Gastrocnemius medialis (tissue), 4 donors: ENCODE measurements around the gene MEGF6. TPM values are rescaled to one million over a fixed set of nuclear protein-coding genes. Genes with fewer than 3 reads are reported as not detected.

ENCODE experiments used
- ATAC-seq, 2 donors: fragments of 150-250 bp; one replicate each; pipeline ENCODE4 v1.9.1; 2016
- DNase-seq, 2 donors: peaks; one replicate each; pipeline ENCODE4 v3.0.0-alpha.2; 2019
- H3K27ac ChIP-seq, 4 donors: fragments of 200-600 bp; sonication (generic); 1 replicate in 1 of 4; 2 replicates in 3 of 4; pipeline ENCODE4 v1.5.1; 2016 to 2018; ENCODE audit warnings: mild to moderate bottlenecking in 2 of 4, moderate library complexity in 1 of 4
- H3K27me3 ChIP-seq, 3 donors: fragments of 200-600 bp; sonication (generic) in 2 of 3; 1 replicate in 1 of 3; 2 replicates in 2 of 3; pipeline versions ENCODE4 v1.5.1 to v1.6.0; 2016 to 2019; ENCODE audit warnings: mild to moderate bottlenecking in 1 of 3, moderate library complexity in 1 of 3
- H3K36me3 ChIP-seq, 2 donors: fragments of 200-600 bp; sonication (generic) in 1 of 2; one replicate each; pipeline ENCODE4 v1.5.1; 2017 to 2018
- H3K4me1 ChIP-seq, 2 donors: fragments of 200-600 bp; sonication (generic) in 1 of 2; one replicate each; pipeline ENCODE4 v1.5.1; 2016 to 2017; ENCODE audit warnings: mild to moderate bottlenecking in 2 of 2
- H3K4me3 ChIP-seq, 4 donors: fragments of 200-600 bp; sonication (generic) in 3 of 4; 1 replicate in 1 of 4; 2 replicates in 3 of 4; pipeline ENCODE4 v1.5.1; 2016 to 2019; ENCODE audit warnings: mild to moderate bottlenecking in 2 of 4
- H3K9me3 ChIP-seq, 3 donors: fragments of 200-600 bp; sonication (generic) in 2 of 3; 1 replicate in 1 of 3; 2 replicates in 2 of 3; pipeline ENCODE4 v1.5.1; 2016 to 2019
- POLR2A ChIP-seq, 2 donors: fragments of 450-650 bp; IDR thresholded peaks; one replicate each; pipeline ENCODE4 v1.6.1; 2017; ENCODE audit warnings: antibody characterized with exemption in 2 of 2, mild to moderate bottlenecking in 2 of 2, moderate library complexity in 2 of 2
- in situ Hi-C, 4 donors: fragments of 200-750 bp; cut with MboI; loops; one replicate each; pipeline versions ENCODE4 v1.15.0 to v1.8.0; 2017; ENCODE audit warnings: low sequenced_read_pairs in 4 of 4
- intact Hi-C: fragments of 100-400 bp; cut with DNase I; formaldehyde crosslinking; loops from one replicate; pipeline ENCODE4 v1.15.1; 2023; ENCODE audit warnings: low total_unique reads
- total RNA-seq, 4 donors: library from RNA; depleted of rRNA; stranded (reverse); fragments of >200 nt; gene quantifications; one replicate each; pipeline versions ENCODE4 v1.1.0 to v1.2.3, GENCODE V29; 2016
- TF ChIP-seq, protein P1 (sequence below), 5 experiments: fragments of 450-650 bp in 3 of 5; fragments of 200-600 bp in 2 of 5; sonication (generic) in 2 of 5; IDR thresholded peaks in 4 of 5; conservative IDR thresholded peaks in 1 of 5; 1 replicate in 4 of 5; 2 replicates in 1 of 5; pipeline ENCODE4 v1.5.1; 2016 to 2019; ENCODE audit warnings: antibody characterized with exemption in 5 of 5, mild to moderate bottlenecking in 3 of 5, moderate library complexity in 3 of 5

Gene MEGF6
- total RNA-seq, 4 donors from 2014 or later, result 1.9 to 5.7 (median 4.9) TPM

GRCh38 chr1:3570066-3570986, 41.0 kb downstream of the MEGF6 start:
- intact Hi-C loops, result no loop called here

DNA sequence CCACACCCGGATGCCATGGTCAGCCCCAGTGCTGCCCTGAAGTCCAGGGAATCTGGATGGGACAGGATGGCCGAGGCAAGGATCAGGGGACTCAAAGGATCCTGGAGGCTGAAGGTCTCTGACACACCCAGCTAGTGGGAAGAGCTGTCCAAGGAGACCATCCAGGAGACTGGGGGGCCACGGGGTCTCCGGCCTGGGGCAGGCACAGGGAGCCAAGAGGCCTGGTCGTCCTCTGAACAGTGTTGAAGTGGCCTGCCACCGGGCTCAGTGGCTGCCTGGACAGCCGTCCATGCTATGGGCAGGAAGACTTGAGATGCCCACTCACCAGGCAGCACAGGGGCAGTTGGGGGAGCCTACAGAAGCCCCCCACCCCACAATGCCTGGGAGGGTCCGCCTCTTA, 41.9 kb downstream of the MEGF6 start:
- ATAC-seq (no peak), DNase-seq (no peak)
- in situ Hi-C loops, result no loop called here
- no peak overlapping the region for H3K4me3 ChIP-seq
- H3K9me3 ChIP-seq, result no peaks in the 10 kb centered on the region
- no peaks in the 10 kb centered on the region for H3K27me3 ChIP-seq
- H3K36me3 ChIP-seq, result no peaks in the 10 kb centered on the region
- no peaks in the 10 kb centered on the region for H3K4me1 ChIP-seq
- intact Hi-C loops, result no loop called here
- no peak overlapping the region for H3K27ac ChIP-seq
- no peak for TF ChIP-seq POLR2A (IDR thresholded peaks at IDR 0.05)
- TF ChIP-seq, protein P1, sequence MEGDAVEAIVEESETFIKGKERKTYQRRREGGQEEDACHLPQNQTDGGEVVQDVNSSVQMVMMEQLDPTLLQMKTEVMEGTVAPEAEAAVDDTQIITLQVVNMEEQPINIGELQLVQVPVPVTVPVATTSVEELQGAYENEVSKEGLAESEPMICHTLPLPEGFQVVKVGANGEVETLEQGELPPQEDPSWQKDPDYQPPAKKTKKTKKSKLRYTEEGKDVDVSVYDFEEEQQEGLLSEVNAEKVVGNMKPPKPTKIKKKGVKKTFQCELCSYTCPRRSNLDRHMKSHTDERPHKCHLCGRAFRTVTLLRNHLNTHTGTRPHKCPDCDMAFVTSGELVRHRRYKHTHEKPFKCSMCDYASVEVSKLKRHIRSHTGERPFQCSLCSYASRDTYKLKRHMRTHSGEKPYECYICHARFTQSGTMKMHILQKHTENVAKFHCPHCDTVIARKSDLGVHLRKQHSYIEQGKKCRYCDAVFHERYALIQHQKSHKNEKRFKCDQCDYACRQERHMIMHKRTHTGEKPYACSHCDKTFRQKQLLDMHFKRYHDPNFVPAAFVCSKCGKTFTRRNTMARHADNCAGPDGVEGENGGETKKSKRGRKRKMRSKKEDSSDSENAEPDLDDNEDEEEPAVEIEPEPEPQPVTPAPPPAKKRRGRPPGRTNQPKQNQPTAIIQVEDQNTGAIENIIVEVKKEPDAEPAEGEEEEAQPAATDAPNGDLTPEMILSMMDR (IDR thresholded peaks at IDR 0.05 in 4 of 5, conservative IDR thresholded peaks at IDR 0.05 in 1 of 5), result no peak

More at GRCh38 chr1:3570066-3570986, 41.0 kb downstream of the MEGF6 start:
- in situ Hi-C loops, result no loop called here
- no peaks in the 10 kb centered on the region for H3K27me3 ChIP-seq
- no peak for ATAC-seq
- no peaks in the 10 kb centered on the region for H3K4me1 ChIP-seq
- H3K36me3 ChIP-seq, result no peaks in the 10 kb centered on the region
- H3K9me3 ChIP-seq, result no peaks in the 10 kb centered on the region
- no peak for TF ChIP-seq POLR2A (IDR thresholded peaks at IDR 0.05)
- TF ChIP-seq, protein P1 (IDR thresholded peaks at IDR 0.05 in 4 of 5, conservative IDR thresholded peaks at IDR 0.05 in 1 of 5), result no peak
- no peak overlapping the region for H3K4me3 ChIP-seq
- H3K27ac ChIP-seq, result no peak overlapping the region
- DNase-seq, result no peak

DNA sequence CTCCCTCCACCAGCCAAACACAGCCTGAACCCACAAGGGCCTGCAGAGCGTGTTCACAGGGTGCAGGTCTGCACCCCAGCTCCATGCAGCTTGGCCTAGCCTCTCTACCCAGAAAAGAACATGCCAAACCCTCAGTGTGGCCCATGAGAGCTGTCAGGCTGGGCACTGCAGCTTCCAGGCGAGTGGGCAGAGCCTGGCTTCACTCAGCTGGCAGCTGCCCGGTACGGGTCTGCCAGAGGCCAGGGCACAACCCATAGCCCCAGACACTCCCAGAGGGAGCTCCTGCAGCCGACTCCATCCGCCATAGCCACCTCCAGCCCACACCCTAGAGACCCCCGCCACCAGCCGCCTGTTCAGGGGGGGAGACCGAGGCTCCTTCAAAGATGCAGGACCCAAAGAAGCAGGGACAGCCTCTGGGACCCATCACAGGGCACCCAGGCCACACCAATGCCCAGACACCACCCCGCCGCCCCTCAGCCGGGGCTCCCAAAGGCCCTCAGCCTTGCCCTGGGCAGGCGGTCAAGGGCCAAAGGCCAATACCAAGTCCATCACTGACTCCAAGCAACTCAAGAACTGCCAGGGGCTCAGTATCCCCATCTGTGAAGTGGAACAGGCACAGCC, 42.4 kb downstream of the MEGF6 start:
- ATAC-seq, result no peak
- TF ChIP-seq, protein P1 (IDR thresholded peaks at IDR 0.05 in 4 of 5, conservative IDR thresholded peaks at IDR 0.05 in 1 of 5), result no peak
- TF ChIP-seq POLR2A (IDR thresholded peaks at IDR 0.05), result no peak
- in situ Hi-C loops, result no loop called here

DNA sequence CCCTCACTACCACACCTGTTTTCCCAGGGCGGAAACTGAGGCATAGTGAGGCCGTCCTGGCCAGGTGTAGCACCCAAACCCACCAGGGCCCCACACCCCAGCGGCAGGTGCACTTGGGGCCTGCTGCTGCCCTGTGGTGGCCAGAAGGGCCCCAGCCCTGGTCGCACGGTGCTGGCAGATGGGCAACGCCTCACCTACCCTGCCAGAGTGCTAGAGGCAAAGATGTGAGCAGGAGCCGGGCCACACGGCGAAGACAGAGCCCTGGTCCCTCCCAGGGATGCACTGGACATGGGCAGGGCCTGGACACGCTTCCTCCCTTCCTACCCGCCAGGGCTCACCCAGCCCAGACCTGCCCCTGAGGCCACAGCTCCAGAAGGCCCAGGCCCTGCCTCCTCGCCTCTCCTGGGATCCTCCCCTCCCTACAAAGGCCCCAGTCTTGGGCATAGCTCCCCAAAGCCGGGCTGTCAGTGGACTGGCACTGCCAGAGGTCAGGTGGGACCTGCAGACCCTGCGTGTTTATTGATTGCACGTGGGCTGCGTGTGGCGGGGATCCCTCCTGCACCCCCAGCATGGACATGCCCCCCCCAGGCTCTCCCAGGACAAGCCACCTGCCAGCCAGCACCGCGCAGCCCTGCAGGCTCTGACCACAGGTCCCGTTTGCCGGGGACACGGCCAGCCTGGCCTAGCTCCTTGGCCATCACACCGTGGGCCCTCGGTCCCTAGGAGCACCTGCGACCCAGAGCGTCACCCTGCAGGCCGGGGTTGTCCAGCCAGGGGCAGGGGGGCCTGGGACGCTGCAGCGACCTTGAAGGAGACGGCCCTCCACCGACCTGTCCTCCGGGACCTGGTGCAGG, 44.1 kb downstream of the MEGF6 start:
- Histone ChIP-seq H3K36me3 (no peaks in the 10 kb centered on the region), H3K9me3 (no peaks in the 10 kb centered on the region), H3K27me3 (no peaks in the 10 kb centered on the region), H3K27ac (no peak overlapping the region), H3K4me1 (no peaks in the 10 kb centered on the region), H3K4me3 (no peak overlapping the region)
- in situ Hi-C loops (no loop called here), intact Hi-C loops (no loop called here)
- DNase-seq (no peak), ATAC-seq (no peak)
- no peak for TF ChIP-seq POLR2A (IDR thresholded peaks at IDR 0.05)
- TF ChIP-seq, protein P1 (IDR thresholded peaks at IDR 0.05 in 4 of 5, conservative IDR thresholded peaks at IDR 0.05 in 1 of 5), result no peak

More for the DNA sequence above, 42.4 kb downstream of the MEGF6 start:
- Histone ChIP-seq H3K36me3 (no peaks in the 10 kb centered on the region), H3K4me3 (no peak overlapping the region), H3K4me1 (no peaks in the 10 kb centered on the region), H3K27ac (no peak overlapping the region), H3K27me3 (no peaks in the 10 kb centered on the region), H3K9me3 (no peaks in the 10 kb centered on the region)
- DNase-seq, result no peak
- intact Hi-C loops, result no loop called here
